DOHH2 (cell line): Measurements from ENCODE around the gene PHYH.

Experiments
- H3F3A ChIP-seq: fragments of 200-600 bp; sonication (generic), shearing (Covaris generic); 2 replicates; pipeline ENCODE4 v1.6.0; 2016; ENCODE audit warnings: antibody characterized with exemption, mild to moderate bottlenecking; ENCODE audit not compliant: control insufficient read depth, insufficient read depth
- H3K27ac ChIP-seq: fragments of 200-600 bp; sonication (generic); 2 replicates; pipeline ENCODE4 v1.5.1; 2014; ENCODE audit warnings: low read depth, mild to moderate bottlenecking, low read length, moderate library complexity
- H3K27me3 ChIP-seq: fragments of 200-600 bp; sonication (generic); 2 replicates; pipeline ENCODE4 v1.6.1; 2014; ENCODE audit warnings: mild to moderate bottlenecking, low read length, mixed read lengths; ENCODE audit not compliant: control insufficient read depth
- H3K36me3 ChIP-seq: fragments of 200-600 bp; sonication (generic); 2 replicates; pipeline ENCODE4 v1.6.1; 2014; ENCODE audit warnings: mild to moderate bottlenecking, low read length, moderate library complexity, mixed read lengths; ENCODE audit not compliant: control insufficient read depth
- H3K4me1 ChIP-seq: fragments of 200-600 bp; sonication (generic); 2 replicates; pipeline ENCODE4 v1.6.1; 2014; ENCODE audit warnings: mild to moderate bottlenecking, low read length, mixed read lengths; ENCODE audit not compliant: control insufficient read depth
- H3K4me2 ChIP-seq: fragments of 200-600 bp; sonication (generic); 2 replicates; pipeline ENCODE4 v1.6.0; 2014; ENCODE audit warnings: mild to moderate bottlenecking, low read length, moderate library complexity
- H3K4me3 ChIP-seq: fragments of 200-600 bp; sonication (generic); 2 replicates; pipeline ENCODE4 v1.5.1; 2014; ENCODE audit warnings: mild to moderate bottlenecking, low read length, mixed read lengths
- H3K79me2 ChIP-seq: fragments of 200-600 bp; sonication (generic); 2 replicates; pipeline ENCODE4 v1.6.1; 2014; ENCODE audit warnings: mild to moderate bottlenecking, low read length, mixed read lengths; ENCODE audit not compliant: control insufficient read depth
- H3K9me2 ChIP-seq: fragments of 200-600 bp; sonication (generic); replicated peaks from 2 replicates; pipeline ENCODE4 v1.6.1; 2014; ENCODE audit warnings: mild to moderate bottlenecking, low read length, mixed read lengths; ENCODE audit not compliant: control insufficient read depth
- H3K9me3 ChIP-seq: fragments of 200-600 bp; sonication (generic); 2 replicates; pipeline ENCODE4 v1.6.1; 2014; ENCODE audit warnings: antibody characterized with exemption, low read length, mixed read lengths; ENCODE audit not compliant: control insufficient read depth, insufficient read depth
- H4K20me1 ChIP-seq: fragments of 200-600 bp; sonication (generic); 2 replicates; pipeline ENCODE4 v1.6.0; 2014; ENCODE audit warnings: low read depth, mild to moderate bottlenecking, antibody characterized with exemption, low read length, moderate library complexity; ENCODE audit not compliant: control insufficient read depth, insufficient read depth
- CTCF ChIP-seq: fragments of 200-600 bp; sonication (generic); IDR thresholded peaks from one replicate; pipeline ENCODE4 v1.5.1; 2014; ENCODE audit warnings: antibody characterized with exemption, mild to moderate bottlenecking, low read depth, low read length; ENCODE audit not compliant: poor library complexity, severe bottlenecking
- EZH2phosphoT487 ChIP-seq: fragments of 200-600 bp; sonication (generic); IDR thresholded peaks from 2 replicates; pipeline ENCODE4 v1.6.1; 2017; ENCODE audit warnings: borderline replicate concordance, mild to moderate bottlenecking, antibody characterized with exemption, low read length, moderate library complexity, mixed read lengths

Gene PHYH

GRCh38 chr10:13310518-13311176 lies 10.8 kb upstream of the PHYH start:
- Histone ChIP-seq H3K9me2 (no peaks in the 10 kb centered on the region), H3K27ac (no peak overlapping the region), H3K79me2 (no peaks in the 10 kb centered on the region), H3K4me2 (no peak overlapping the region), H3K27me3 (no peaks in the 10 kb centered on the region), H3F3A (0 out of 2 replicates have a peak, but pooled peaks cover 3% of the 10 kb centered on the region), H3K9me3 (no peaks in the 10 kb centered on the region), H4K20me1 (no peaks in the 10 kb centered on the region), H3K36me3 (no peaks in the 10 kb centered on the region), H3K4me1 (peaks cover 7% of the 10 kb centered on the region), H3K4me3 (no peak overlapping the region)
- no peak for TF ChIP-seq EZH2phosphoT487
- TF ChIP-seq CTCF, result no peak

GRCh38 chr10:13309792-13310191 lies 9.9 kb upstream of the PHYH start:
- H3F3A ChIP-seq, result 0 out of 2 replicates have a peak, but pooled peaks cover 3% of the 10 kb centered on the region
- H3K4me1 ChIP-seq, result peaks cover 14% of the 10 kb centered on the region
- H3K4me2 ChIP-seq, result no peak overlapping the region
- TF ChIP-seq CTCF (no peak), EZH2phosphoT487 (no peak)
- no peaks in the 10 kb centered on the region for H3K27me3 ChIP-seq
- H3K27ac ChIP-seq, result no peak overlapping the region
- H3K9me3 ChIP-seq, result no peaks in the 10 kb centered on the region
- no peaks in the 10 kb centered on the region for H3K36me3 ChIP-seq
- no peaks in the 10 kb centered on the region for H4K20me1 ChIP-seq
- no peaks in the 10 kb centered on the region for H3K9me2 ChIP-seq
- H3K79me2 ChIP-seq, result no peaks in the 10 kb centered on the region
- no peak overlapping the region for H3K4me3 ChIP-seq

DNA sequence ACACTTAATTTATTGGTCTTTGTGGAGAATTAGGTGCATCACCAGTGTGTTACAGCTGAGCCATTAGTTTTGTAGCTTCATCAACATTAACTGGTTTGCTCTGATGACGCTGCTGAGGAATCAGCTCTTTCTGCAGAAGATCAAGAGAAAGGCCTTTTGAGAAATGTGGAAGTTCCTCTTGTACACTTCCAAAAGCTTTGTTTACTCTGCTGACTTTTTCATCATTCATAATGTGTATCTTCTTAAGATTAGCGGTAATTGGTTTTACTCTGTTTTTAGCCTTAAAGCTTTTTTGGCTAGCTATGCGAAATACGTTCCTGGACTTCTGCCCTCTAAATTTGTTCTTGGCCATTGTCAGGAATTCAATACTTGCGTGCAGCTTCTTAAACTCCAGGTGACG lies 8.2 kb upstream of the PHYH start:
- no peak for TF ChIP-seq CTCF
- no peak for TF ChIP-seq EZH2phosphoT487

More for the DNA sequence above, 8.2 kb upstream of the PHYH start:
- H3F3A ChIP-seq, result 0 out of 2 replicates have a peak, but pooled peaks cover 3% of the 10 kb centered on the region
- no peaks in the 10 kb centered on the region for H3K27me3 ChIP-seq
- H3K4me3 ChIP-seq, result no peak overlapping the region
- no peaks in the 10 kb centered on the region for H3K36me3 ChIP-seq
- no peaks in the 10 kb centered on the region for H4K20me1 ChIP-seq
- no peaks in the 10 kb centered on the region for H3K79me2 ChIP-seq
- H3K9me3 ChIP-seq, result no peaks in the 10 kb centered on the region
- no peak overlapping the region for H3K4me2 ChIP-seq
- H3K27ac ChIP-seq, result no peak overlapping the region
- no peaks in the 10 kb centered on the region for H3K9me2 ChIP-seq
- peaks cover 24% of the 10 kb centered on the region for H3K4me1 ChIP-seq
